IMR-90 (cell line): Measurements from ENCODE around the gene ARHGAP18. TPM values are rescaled to one million over a fixed set of nuclear protein-coding genes. Genes with fewer than 3 reads are reported as not detected.

Source experiments
- ATAC-seq: fragments of 200-7000 bp; cut with Tn5 transposase; 2 replicates; pipeline ENCODE4 v1.9.1; 2020; ENCODE audit warnings: low read depth, mild to moderate bottlenecking, moderate library complexity
- BruUV-seq: library from RNA; stranded (reverse); fragments of 400-500 nt; replicated peaks from 2 replicates; lab custom pipeline; 2021; lab: Mats Ljungman, UMichigan
- CTCF ChIA-PET: fragments of 300-600 bp; formaldehyde crosslinking; extraction: SDS; loops from one replicate; lab custom pipeline; 2021; ENCODE audit warnings: antibody characterized with exemption; lab: Yijun Ruan, JAX
- POLR2A ChIA-PET: fragments of 300-600 bp; sonication (Branson Sonifier 250); formaldehyde crosslinking; loops from one replicate; lab custom pipeline; 2022; ENCODE audit warnings: antibody characterized with exemption; ENCODE audit not compliant: unreplicated experiment; lab: Charles Lee
- DNase-seq: peaks from one replicate; pipeline ENCODE4 v3.0.0; 2013
- H2AFZ ChIP-seq: replicated peaks from 2 replicates; pipeline ENCODE3; 2013; ENCODE audit warnings: low read length, mild to moderate bottlenecking; ENCODE audit not compliant: poor library complexity
- H2AK5ac ChIP-seq: 2 replicates; pipeline ENCODE4 v1.6.1; 2013; ENCODE audit warnings: low read depth, low read length, inconsistent platforms
- H2AK9ac ChIP-seq: replicated peaks from 2 replicates; pipeline ENCODE3; 2013; ENCODE audit warnings: mild to moderate bottlenecking, low read depth, low read length, moderate library complexity; ENCODE audit not compliant: poor library complexity
- H2BK120ac ChIP-seq: 2 replicates; pipeline ENCODE4 v1.6.1; 2013; ENCODE audit warnings: low read depth, low read length, inconsistent platforms
- H2BK15ac ChIP-seq: 3 replicates; pipeline ENCODE4 v1.6.1; 2013; ENCODE audit warnings: low read depth, low read length, inconsistent platforms
- H2BK20ac ChIP-seq: 2 replicates; pipeline ENCODE4 v1.6.1; 2013; ENCODE audit warnings: low read depth, mild to moderate bottlenecking, inconsistent platforms, low read length, moderate library complexity
- H2BK5ac ChIP-seq: 2 replicates; pipeline ENCODE4 v1.6.1; 2013; ENCODE audit warnings: mild to moderate bottlenecking, low read depth, low read length, inconsistent platforms; ENCODE audit not compliant: poor library complexity, severe bottlenecking
- H3K14ac ChIP-seq: replicated peaks from 2 replicates; pipeline ENCODE4 v1.6.1; 2013; ENCODE audit warnings: low read depth, low read length, inconsistent platforms
- H3K18ac ChIP-seq: 2 replicates; pipeline ENCODE4 v1.6.1; 2013; ENCODE audit warnings: low read depth, low read length, control low read depth
- H3K23ac ChIP-seq: 2 replicates; pipeline ENCODE4 v1.6.1; 2013; ENCODE audit warnings: low read depth, low read length, inconsistent platforms
- H3K27ac ChIP-seq: 2 replicates; pipeline ENCODE4 v1.5.1; 2013; ENCODE audit warnings: mild to moderate bottlenecking, control low read depth, low read length; ENCODE audit not compliant: insufficient read depth
- H3K27me3 ChIP-seq: 2 replicates; pipeline ENCODE4 v1.6.1; 2013; ENCODE audit warnings: low read length; ENCODE audit not compliant: control insufficient read depth, insufficient read depth
- H3K36me3 ChIP-seq: 2 replicates; pipeline ENCODE4 v1.6.1; 2013; ENCODE audit warnings: low read length, mixed read lengths; ENCODE audit not compliant: control insufficient read depth, insufficient read depth
- H3K4ac ChIP-seq: 2 replicates; pipeline ENCODE4 v1.6.1; 2013; ENCODE audit warnings: low read depth, low read length, inconsistent platforms
- H3K4me1 ChIP-seq: 2 replicates; pipeline ENCODE4 v1.6.1; 2013; ENCODE audit warnings: low read length, mixed read lengths; ENCODE audit not compliant: control insufficient read depth, insufficient read depth
- H3K4me2 ChIP-seq: 2 replicates; pipeline ENCODE4 v1.6.1; 2013; ENCODE audit warnings: low read depth, mild to moderate bottlenecking, control low read depth, low read length, moderate library complexity
- H3K4me3 ChIP-seq: 2 replicates; pipeline ENCODE4 v1.5.1; 2013; ENCODE audit warnings: low read depth, mild to moderate bottlenecking, control low read depth, low read length, moderate library complexity; ENCODE audit not compliant: insufficient read depth
- H3K56ac ChIP-seq: 2 replicates; pipeline ENCODE4 v1.6.1; 2013; ENCODE audit warnings: low read length, inconsistent platforms; ENCODE audit not compliant: insufficient read depth; ENCODE audit errors: extremely low read depth
- H3K79me1 ChIP-seq, 2 experiments: 2 replicates each; pipeline ENCODE4 v1.6.1; 2013; ENCODE audit warnings: low read length in 2 of 2, inconsistent platforms in 1 of 2, low read depth in 1 of 2
- H3K9ac ChIP-seq: 2 replicates; pipeline ENCODE4 v1.6.1; 2013; ENCODE audit warnings: low read depth, low read length, control low read depth
- H3K9me1 ChIP-seq: 2 replicates; pipeline ENCODE4 v1.6.1; 2013; ENCODE audit warnings: low read length, inconsistent platforms; ENCODE audit not compliant: insufficient read depth
- H3K9me3 ChIP-seq: 2 replicates; pipeline ENCODE4 v1.6.1; 2013; ENCODE audit warnings: low read length; ENCODE audit not compliant: control insufficient read depth, insufficient read depth
- H4K20me1 ChIP-seq: 2 replicates; pipeline ENCODE4 v1.6.1; 2013; ENCODE audit warnings: low read length, inconsistent platforms; ENCODE audit not compliant: insufficient read depth
- H4K5ac ChIP-seq: 2 replicates; pipeline ENCODE4 v1.6.1; 2013; ENCODE audit warnings: mild to moderate bottlenecking, low read depth, low read length, control low read depth
- H4K8ac ChIP-seq, 2 experiments: 2 replicates each; pipeline ENCODE4 v1.6.1; 2013; ENCODE audit warnings: low read depth in 2 of 2, low read length in 2 of 2, control low read depth in 1 of 2, inconsistent platforms in 1 of 2
- H4K91ac ChIP-seq: 2 replicates; pipeline ENCODE4 v1.6.1; 2013; ENCODE audit warnings: low read depth, low read length, inconsistent platforms; ENCODE audit not compliant: insufficient read depth
- BHLHE40 ChIP-seq: fragments of 150-350 bp; IDR thresholded peaks from 2 replicates; pipeline ENCODE4 v1.6.1; 2016; ENCODE audit warnings: mild to moderate bottlenecking, low read depth, low read length
- CEBPB ChIP-seq: IDR thresholded peaks from 2 replicates; pipeline ENCODE4 v1.6.1; 2012; ENCODE audit warnings: low read depth, low read length, improper control_type of control experiment
- CHD1 ChIP-seq: IDR thresholded peaks from 2 replicates; pipeline ENCODE4 v1.6.1; 2012; ENCODE audit warnings: low read depth, low read length, improper control_type of control experiment
- CTCF ChIP-seq: conservative IDR thresholded peaks from 2 replicates; pipeline ENCODE4 v1.5.1; 2012; ENCODE audit warnings: mild to moderate bottlenecking, low read depth, low read length, improper control_type of control experiment
- ELK1 ChIP-seq: fragments of 150-350 bp; IDR thresholded peaks from 2 replicates; pipeline ENCODE4 v1.6.1; 2016; ENCODE audit warnings: low read depth, mild to moderate bottlenecking, low read length, moderate library complexity, borderline replicate concordance
- FOS ChIP-seq: fragments of 150-350 bp; IDR thresholded peaks from 2 replicates; pipeline ENCODE4 v1.6.1; 2016; ENCODE audit warnings: low read depth, low read length
- MAFK ChIP-seq: IDR thresholded peaks from 2 replicates; pipeline ENCODE4 v1.6.1; 2012; ENCODE audit warnings: low read depth, low read length, improper control_type of control experiment
- MAZ ChIP-seq: IDR thresholded peaks from 2 replicates; pipeline ENCODE4 v1.6.1; 2012; ENCODE audit warnings: low read depth, mild to moderate bottlenecking, low read length, improper control_type of control experiment, moderate library complexity, borderline replicate concordance
- MXI1 ChIP-seq: IDR thresholded peaks from 2 replicates; pipeline ENCODE4 v1.6.1; 2012; ENCODE audit warnings: low read depth, mild to moderate bottlenecking, low read length, moderate library complexity, borderline replicate concordance
- NFE2L2 ChIP-seq: fragments of 150-350 bp; IDR thresholded peaks from 2 replicates; pipeline ENCODE4 v1.6.1; 2016; ENCODE audit warnings: low read depth, mild to moderate bottlenecking, low read length
- POLR2A ChIP-seq: IDR thresholded peaks from 2 replicates; pipeline ENCODE4 v1.6.1; 2012; ENCODE audit warnings: mild to moderate bottlenecking, low read depth, low read length
- RAD21 ChIP-seq: IDR thresholded peaks from 2 replicates; pipeline ENCODE4 v1.6.1; 2012; ENCODE audit warnings: low read length, improper control_type of control experiment
- RCOR1 ChIP-seq: IDR thresholded peaks from 2 replicates; pipeline ENCODE4 v1.6.1; 2012; ENCODE audit warnings: mild to moderate bottlenecking, low read length, improper control_type of control experiment; ENCODE audit not compliant: insufficient replicate concordance
- RFX5 ChIP-seq: IDR thresholded peaks from 2 replicates; pipeline ENCODE4 v1.8.0; 2012; ENCODE audit warnings: low read depth, mild to moderate bottlenecking, low read length, moderate library complexity
- SMC3 ChIP-seq: fragments of 150-350 bp; IDR thresholded peaks from 2 replicates; pipeline ENCODE4 v1.6.1; 2016; ENCODE audit warnings: low read depth, mild to moderate bottlenecking, antibody characterized with exemption, low read length, moderate library complexity
- USF2 ChIP-seq: fragments of 150-350 bp; IDR thresholded peaks from 2 replicates; pipeline ENCODE4 v1.6.1; 2017; ENCODE audit warnings: mild to moderate bottlenecking, antibody characterized with exemption, low read length, low read depth
- dilution Hi-C: fragments of 300-500 bp; cut with HindIII; formaldehyde crosslinking; loops from one replicate; pipeline ENCODE4 v1.14.3; 2018; ENCODE audit warnings: low sequenced_read_pairs; ENCODE audit not compliant: unreplicated experiment
- in situ Hi-C: fragments of 300-500 bp; cut with MboI; formaldehyde crosslinking; loops from 3 replicates; pipeline ENCODE4 v1.14.3; 2019; ENCODE audit warnings: low sequenced_read_pairs, inconsistent platforms, mixed read lengths
- intact Hi-C: fragments of 100-400 bp; cut with micrococcal nuclease; formaldehyde crosslinking; loops from 2 replicates; pipeline ENCODE4 v1.10.0; 2022
- polyA plus RNA-seq, 3 experiments: library from polyadenylated mRNA; depleted of rRNA; stranded (reverse); fragments of >200 nt; gene quantifications; 2 replicates each; pipeline ENCODE4 v1.2.3, GENCODE V29; 2012; ENCODE audit warnings: low replicate concordance in 1 of 3
- total RNA-seq: library from RNA; depleted of rRNA; stranded (reverse); fragments of >200 nt; gene quantifications from 2 replicates; pipeline ENCODE4 v1.2.3, GENCODE V29; 2012

Gene ARHGAP18
- total and polyA plus RNA-seq, 2 of the 4 experiments (the other 2 are of a cell fraction) = 6.2 to 17.0 TPM

GRCh38 chr6:129705212-129705611 lies 4.8 kb downstream of the ARHGAP18 start:
- BruUV-seq = no TSS peak
- ATAC-seq (no peak), DNase-seq (no peak)
- Histone ChIP-seq H2BK15ac (no peak overlapping the region), H3K18ac (no peak overlapping the region), H2BK120ac (no peak overlapping the region), H3K79me1 (peaks cover 33 to 67% of the 10 kb centered on the region in 2 experiments), H3K4me2 (no peak overlapping the region), H2BK20ac (no peak overlapping the region), H3K4me3 (no peak overlapping the region), H3K23ac (no peak overlapping the region), H2AFZ (no peak overlapping the region), H2AK5ac (no peak overlapping the region), H4K8ac (0 out of 4 replicates have a peak overlapping the region, but pooled peaks of 1 of the 2 experiments have one; percentile 2), H3K27ac (no peak overlapping the region), H3K4me1 (peaks cover 16% of the 10 kb centered on the region), H3K4ac (no peak overlapping the region), H3K9ac (no peak overlapping the region), H3K27me3 (no peaks in the 10 kb centered on the region), H3K36me3 (no peaks in the 10 kb centered on the region), H2BK5ac (no peak overlapping the region), H3K9me3 (no peaks in the 10 kb centered on the region), H4K91ac (no peak overlapping the region), H2AK9ac (no peak overlapping the region), H3K9me1 (peaks cover 11% of the 10 kb centered on the region), H4K5ac (no peak overlapping the region), H3K14ac (no peak overlapping the region), H3K56ac (no peak overlapping the region), H4K20me1 (no peaks in the 10 kb centered on the region)
- TF ChIP-seq CHD1 (no peak), CTCF (no peak), NFE2L2 (no peak), BHLHE40 (no peak), RAD21 (no peak), USF2 (no peak), FOS (no peak), MXI1 (no peak), MAFK (no peak), CEBPB (no peak), MAZ (no peak), RFX5 (no peak), RCOR1 (no peak), POLR2A (no peak), SMC3 (no peak), ELK1 (no peak)
- POLR2A ChIA-PET = no interaction called here
- CTCF ChIA-PET = no interaction called here
- in situ Hi-C loops (no loop called here), intact Hi-C loops (no loop called here), dilution Hi-C loops (no loop called here)
